Keratinocyte (primary cell): Measurements from ENCODE around the gene UBE2O. TPM values are rescaled to one million over a fixed set of nuclear protein-coding genes. Genes with fewer than 3 reads are reported as not detected.
A peak's percentile ranks its signal among the peaks of the same experiment; 100 is the strongest.

Experiments used
- DNase-seq: peaks from one replicate; pipeline ENCODE4 v3.0.0-alpha.2; 2011; ENCODE audit warnings: low read depth, missing footprints, low spot score
- FAIRE-seq: peaks from 2 replicates; lab custom pipeline; 2011; peaks lifted over from hg19 to GRCh38; lab: Jason Lieb, UNC
- H2AFZ ChIP-seq: 2 replicates; pipeline ENCODE4 v1.6.0; 2012; ENCODE audit warnings: low read length, control low read depth, inconsistent platforms; ENCODE audit not compliant: control insufficient read depth
- H3K27ac ChIP-seq: 2 replicates; pipeline ENCODE4 v1.5.1; 2011; ENCODE audit warnings: low read length; ENCODE audit not compliant: control insufficient read depth, insufficient read depth
- H3K27me3 ChIP-seq: 3 replicates; pipeline ENCODE4 v1.6.0; 2011; ENCODE audit warnings: low read length; ENCODE audit not compliant: control insufficient read depth, insufficient read depth; ENCODE audit errors: extremely low read depth
- H3K36me3 ChIP-seq, 2 experiments: 2 replicates in 1 of 2; 3 replicates in 1 of 2; pipeline ENCODE4 v1.5.1; 2011; ENCODE audit warnings: low read length in 2 of 2, mild to moderate bottlenecking in 1 of 2; ENCODE audit not compliant: control insufficient read depth in 2 of 2, insufficient read depth in 2 of 2; ENCODE audit errors: extremely low read depth in 1 of 2
- H3K4me1 ChIP-seq: 3 replicates; pipeline ENCODE4 v1.5.1; 2011; ENCODE audit warnings: low read length; ENCODE audit not compliant: control insufficient read depth, insufficient read depth; ENCODE audit errors: extremely low read depth
- H3K4me2 ChIP-seq: 3 replicates; pipeline ENCODE4 v1.6.0; 2011; ENCODE audit warnings: low read depth, low read length; ENCODE audit not compliant: control insufficient read depth, insufficient read depth; ENCODE audit errors: extremely low read depth
- H3K4me3 ChIP-seq, 3 experiments: fragments of 200-600 bp in 1 of 3; sonication (generic) in 1 of 3; 2 replicates in 2 of 3; 3 replicates in 1 of 3; pipeline ENCODE4 v1.5.1; 2011 to 2016; ENCODE audit warnings: low read length in 3 of 3, mild to moderate bottlenecking in 3 of 3, control low read depth in 2 of 3, inconsistent platforms in 1 of 3, low read depth in 1 of 3, mixed read lengths in 1 of 3, mixed run types in 1 of 3, moderate library complexity in 1 of 3; ENCODE audit not compliant: control insufficient read depth in 2 of 3, insufficient read depth in 2 of 3; ENCODE audit errors: extremely low read depth in 1 of 3
- H3K79me2 ChIP-seq: 2 replicates; pipeline ENCODE4 v1.6.0; 2012; ENCODE audit warnings: low read length; ENCODE audit not compliant: control insufficient read depth, insufficient read depth
- H3K9ac ChIP-seq: 3 replicates; pipeline ENCODE4 v1.6.0; 2011; ENCODE audit warnings: low read length; ENCODE audit not compliant: control insufficient read depth, insufficient read depth; ENCODE audit errors: extremely low read depth
- H3K9me1 ChIP-seq: 3 replicates; pipeline ENCODE4 v1.6.0; 2011; ENCODE audit warnings: low read length; ENCODE audit not compliant: control insufficient read depth, insufficient read depth; ENCODE audit errors: extremely low read depth
- H3K9me3 ChIP-seq: 2 replicates; pipeline ENCODE4 v1.5.1; 2012; ENCODE audit warnings: low read depth, low read length; ENCODE audit not compliant: control insufficient read depth
- H4K20me1 ChIP-seq: 3 replicates; pipeline ENCODE4 v1.6.0; 2011; ENCODE audit warnings: low read length; ENCODE audit not compliant: control insufficient read depth, insufficient read depth; ENCODE audit errors: extremely low read depth
- EZH2 ChIP-seq: IDR thresholded peaks from one replicate; pipeline ENCODE4 v1.6.1; 2012; ENCODE audit warnings: inconsistent platforms, mild to moderate bottlenecking, low read length, moderate library complexity
- dilution Hi-C: fragments of 300-500 bp; cut with MboI; formaldehyde crosslinking; loops from one replicate; pipeline ENCODE4 v1.7.0; 2020; ENCODE audit warnings: low sequenced_read_pairs; ENCODE audit not compliant: extremely low pct_ligation_motif_present
- polyA plus RNA-seq, 5 experiments: library from polyadenylated mRNA; depleted of rRNA in 3 of 5; stranded (reverse) in 3 of 5; stranded (forward) in 1 of 5; unstranded in 1 of 5; fragments of >200 nt; gene quantifications; 1 replicate in 1 of 5; 2 replicates in 3 of 5; 3 replicates in 1 of 5; pipeline versions ENCODE4 v1.2.1 to v1.2.3, GENCODE V29; 2011 to 2012; ENCODE audit warnings: missing spikeins in 2 of 5, low read depth in 1 of 5, low replicate concordance in 1 of 5
- TF ChIP-seq, protein P1 (sequence below), 3 experiments: IDR thresholded peaks in 1 of 3; conservative IDR thresholded peaks in 1 of 3; optimal IDR thresholded peaks in 1 of 3; 2 replicates in 2 of 3; 3 replicates in 1 of 3; pipeline versions ENCODE3 to v1.5.1; 2011; ENCODE audit warnings: low read length in 3 of 3, mild to moderate bottlenecking in 3 of 3, moderate library complexity in 2 of 3, control low read depth in 1 of 3, inconsistent platforms in 1 of 3; ENCODE audit not compliant: insufficient read depth in 2 of 3; ENCODE audit errors: extremely low read depth in 1 of 3

UBE2O gene
- polyA plus RNA-seq, 1 donor (not counting 4 experiments of a cell fraction or from before 2014, with no cell fraction given): 10.9 TPM

DNA sequence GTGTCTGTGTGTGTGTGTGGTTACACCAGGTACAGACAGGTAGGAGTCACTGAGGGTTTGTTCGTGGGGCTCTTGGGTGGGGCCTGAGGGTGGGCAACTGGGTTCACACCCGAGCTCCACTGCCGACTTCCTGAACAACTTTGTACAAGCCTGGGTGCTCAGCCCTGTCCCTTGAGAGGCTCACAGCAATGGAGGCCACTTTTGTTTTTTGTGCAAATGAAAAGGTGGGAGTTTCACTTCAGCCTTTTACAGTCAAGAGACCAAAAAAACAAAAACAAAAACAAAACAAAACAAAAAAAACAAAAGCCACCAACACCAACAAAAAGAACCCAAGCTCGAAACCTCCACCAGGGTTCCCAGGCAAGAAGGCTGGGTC is 45.9 kb upstream of the UBE2O start:
- no peak for TF ChIP-seq EZH2
- TF ChIP-seq, protein P1, sequence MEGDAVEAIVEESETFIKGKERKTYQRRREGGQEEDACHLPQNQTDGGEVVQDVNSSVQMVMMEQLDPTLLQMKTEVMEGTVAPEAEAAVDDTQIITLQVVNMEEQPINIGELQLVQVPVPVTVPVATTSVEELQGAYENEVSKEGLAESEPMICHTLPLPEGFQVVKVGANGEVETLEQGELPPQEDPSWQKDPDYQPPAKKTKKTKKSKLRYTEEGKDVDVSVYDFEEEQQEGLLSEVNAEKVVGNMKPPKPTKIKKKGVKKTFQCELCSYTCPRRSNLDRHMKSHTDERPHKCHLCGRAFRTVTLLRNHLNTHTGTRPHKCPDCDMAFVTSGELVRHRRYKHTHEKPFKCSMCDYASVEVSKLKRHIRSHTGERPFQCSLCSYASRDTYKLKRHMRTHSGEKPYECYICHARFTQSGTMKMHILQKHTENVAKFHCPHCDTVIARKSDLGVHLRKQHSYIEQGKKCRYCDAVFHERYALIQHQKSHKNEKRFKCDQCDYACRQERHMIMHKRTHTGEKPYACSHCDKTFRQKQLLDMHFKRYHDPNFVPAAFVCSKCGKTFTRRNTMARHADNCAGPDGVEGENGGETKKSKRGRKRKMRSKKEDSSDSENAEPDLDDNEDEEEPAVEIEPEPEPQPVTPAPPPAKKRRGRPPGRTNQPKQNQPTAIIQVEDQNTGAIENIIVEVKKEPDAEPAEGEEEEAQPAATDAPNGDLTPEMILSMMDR (optimal IDR thresholded peaks at IDR 0.05 in 1 of 3, IDR thresholded peaks at IDR 0.05 in 1 of 3, conservative IDR thresholded peaks at IDR 0.05 in 1 of 3; ENCODE audit: extremely low read depth in 1 of 3, insufficient read depth in 2 of 3, low read length in 3 of 3): no peak
- Histone ChIP-seq H3K4me1 (peaks cover 36% of the 10 kb centered on the region), H3K4me2 (peak overlapping the region; percentile 84), H3K79me2 (peaks cover 58% of the 10 kb centered on the region), H2AFZ (no peak overlapping the region), H3K27me3 (no peaks in the 10 kb centered on the region), H3K36me3 (peaks cover 5 to 6% of the 10 kb centered on the region in 2 experiments), H3K4me3 (peak overlapping the region; percentile 87 to 97 (median 94)), H4K20me1 (peaks cover 21% of the 10 kb centered on the region), H3K27ac (peak overlapping the region; percentile 91), H3K9ac (peak overlapping the region; percentile 95), H3K9me1 (peaks cover 3% of the 10 kb centered on the region), H3K9me3 (no peaks in the 10 kb centered on the region)
- dilution Hi-C loops: no loop called here
- no peak for FAIRE-seq
- no peak for DNase-seq

DNA sequence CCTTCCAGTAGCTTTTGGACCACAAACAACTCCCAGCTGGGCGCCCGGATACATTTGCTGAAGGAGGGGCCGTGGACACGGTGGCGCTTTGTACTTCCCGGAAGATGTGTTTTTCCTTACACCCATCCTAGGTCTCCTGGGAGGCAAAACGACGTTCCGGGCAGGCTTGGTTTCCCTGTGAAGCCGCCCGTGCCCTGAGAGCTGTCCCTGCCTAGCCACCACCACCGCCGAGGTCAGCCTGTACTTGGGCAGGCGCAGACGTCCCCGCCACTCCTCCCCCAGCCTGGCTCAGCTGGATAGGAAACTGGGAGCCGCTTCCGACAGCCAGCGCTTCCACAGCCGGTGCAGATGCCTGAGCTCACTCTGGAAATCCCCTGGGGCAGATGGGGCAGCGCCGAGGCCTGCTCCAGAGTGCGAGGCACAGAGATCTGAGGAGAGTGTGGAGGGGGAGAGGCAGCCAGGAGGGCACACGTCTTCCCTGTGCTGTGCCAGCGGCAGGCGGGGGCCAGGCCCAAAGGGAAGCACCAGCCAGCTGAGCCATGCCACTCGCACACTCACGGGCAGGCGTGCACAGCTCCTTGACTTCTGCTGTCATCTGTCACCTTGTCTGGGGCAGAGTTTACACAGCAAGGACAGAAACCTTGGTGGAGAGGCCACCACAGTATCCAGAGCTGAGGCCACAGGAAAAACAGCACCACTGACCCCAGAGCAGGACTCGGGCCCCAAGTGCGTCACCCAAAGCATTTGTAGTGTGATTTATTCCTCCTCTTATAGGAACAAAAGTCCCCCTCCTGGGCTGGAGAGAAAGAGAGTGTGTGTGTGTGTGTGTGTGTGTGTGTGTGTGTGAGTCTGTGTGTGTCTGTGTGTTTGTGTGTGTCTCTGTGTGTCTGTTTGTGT is 45.3 kb upstream of the UBE2O start:
- H2AFZ ChIP-seq: peak overlapping the region; percentile 21
- H3K9me1 ChIP-seq: peaks cover 3% of the 10 kb centered on the region
- TF ChIP-seq, protein P1 (optimal IDR thresholded peaks at IDR 0.05 in 1 of 3, IDR thresholded peaks at IDR 0.05 in 1 of 3, conservative IDR thresholded peaks at IDR 0.05 in 1 of 3; ENCODE audit: extremely low read depth in 1 of 3, insufficient read depth in 2 of 3, low read length in 3 of 3): no peak
- no peak for TF ChIP-seq EZH2
- H3K27ac ChIP-seq: peak overlapping the region; percentile 91
- DNase-seq (peak; percentile 79), FAIRE-seq (no peak)
- peaks cover 60% of the 10 kb centered on the region for H3K79me2 ChIP-seq
- peak overlapping the region; percentile 84 for H3K4me2 ChIP-seq
- H3K4me3 ChIP-seq: peak overlapping the region in 2 of 3 experiments; percentile 94 to 97
- peaks cover 21% of the 10 kb centered on the region for H4K20me1 ChIP-seq
- peaks cover 5 to 6% of the 10 kb centered on the region in 2 experiments for H3K36me3 ChIP-seq
- peaks cover 43% of the 10 kb centered on the region for H3K4me1 ChIP-seq
- no peaks in the 10 kb centered on the region for H3K27me3 ChIP-seq
- H3K9me3 ChIP-seq: no peaks in the 10 kb centered on the region
- dilution Hi-C loops: no loop called here
- peak overlapping the region; percentile 95 for H3K9ac ChIP-seq
